GM19043 (cell line): Measurements from ENCODE around the gene LIPN.

Source experiments
- ATAC-seq: cut with Tn5 transposase; IDR thresholded peaks from one replicate; pipeline ENCODE4 v1.9.1; 2021; ENCODE audit warnings: low read depth; ENCODE audit not compliant: unreplicated experiment

Gene LIPN

DNA sequence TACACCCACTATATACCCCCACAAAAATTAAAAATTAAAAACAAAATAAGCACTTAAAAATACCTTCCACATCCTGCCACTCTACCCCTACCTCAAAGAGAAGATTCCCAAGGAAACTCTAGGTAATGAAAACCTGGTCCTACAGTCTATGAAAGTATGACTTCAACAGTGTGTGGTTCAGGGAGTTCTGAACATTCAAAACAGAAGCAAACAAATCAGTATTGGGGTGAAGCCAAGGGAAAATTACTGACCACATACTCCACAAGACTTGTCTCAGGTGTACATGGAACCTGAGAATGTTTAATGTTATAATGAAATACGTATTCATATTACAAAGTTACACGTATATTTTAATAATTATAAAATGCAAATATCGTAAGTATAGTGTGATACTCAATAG is 22.4 kb downstream of the LIPN start:
- no peak for ATAC-seq

DNA sequence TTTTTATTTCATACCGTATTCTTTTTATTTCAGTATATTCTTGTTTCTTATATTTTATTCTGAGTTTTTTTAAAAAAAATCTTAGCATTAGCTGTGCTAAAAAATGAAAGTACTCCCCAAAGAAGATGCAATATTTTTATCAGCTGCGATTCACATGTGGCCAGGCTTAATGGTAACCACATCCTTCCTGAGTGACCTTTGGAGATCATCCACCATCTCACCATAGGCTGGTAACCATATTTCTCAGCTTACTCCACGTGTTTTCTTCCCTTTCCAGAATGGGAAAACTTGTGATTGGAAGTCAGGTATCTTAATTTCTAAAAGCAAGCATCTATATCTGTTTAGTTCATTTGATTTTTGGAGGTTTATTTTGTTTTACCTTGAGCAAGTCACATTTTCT is 23.9 kb downstream of the LIPN start:
- no peak for ATAC-seq

DNA sequence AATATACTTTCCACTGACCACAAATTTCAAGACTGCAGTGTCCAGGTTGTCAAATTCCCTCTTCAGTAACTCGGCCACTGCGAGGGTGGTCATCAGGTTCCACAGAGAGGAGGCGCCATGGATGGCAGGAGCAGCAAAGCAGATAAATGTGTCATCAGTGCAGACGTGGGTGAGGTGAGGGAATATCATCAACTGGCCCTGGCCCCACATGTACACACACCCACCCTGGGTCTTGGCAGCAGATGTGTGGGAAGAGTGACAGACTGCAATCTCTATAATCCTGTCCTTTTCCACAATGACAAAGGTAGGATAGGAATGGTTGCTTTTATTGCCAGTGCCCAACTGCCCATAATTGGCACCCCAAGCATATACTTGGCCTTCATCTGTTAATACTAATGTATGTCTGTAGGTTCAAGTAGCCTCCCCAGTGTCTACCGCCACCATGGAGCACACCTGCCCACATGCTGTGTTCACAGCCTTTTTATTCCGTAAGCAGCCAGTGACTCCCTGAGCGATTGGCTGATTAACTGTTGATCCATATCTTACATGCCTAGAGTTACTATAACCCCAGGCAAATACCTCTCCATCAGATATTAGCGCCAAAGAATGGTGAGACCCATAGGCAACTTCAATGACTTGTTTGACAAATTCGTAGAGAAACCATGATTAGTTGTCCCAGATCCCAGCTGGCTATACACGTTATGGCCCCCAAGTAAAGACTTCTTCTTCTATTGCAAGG is 26.4 kb downstream of the LIPN start:
- no peak for ATAC-seq

- ATAC-seq: no peak
Observed at GRCh38 chr10:88787463-88787862, 27.6 kb downstream of the LIPN start.

GRCh38 chr10:88788924-88789323 is 29.1 kb downstream of the LIPN start:
- no peak for ATAC-seq

- ATAC-seq: no peak
Observed at GRCh38 chr10:88791924-88792323, 32.1 kb downstream of the LIPN start.

- no peak for ATAC-seq
Observed at GRCh38 chr10:88792661-88793060, 32.8 kb downstream of the LIPN start.

DNA sequence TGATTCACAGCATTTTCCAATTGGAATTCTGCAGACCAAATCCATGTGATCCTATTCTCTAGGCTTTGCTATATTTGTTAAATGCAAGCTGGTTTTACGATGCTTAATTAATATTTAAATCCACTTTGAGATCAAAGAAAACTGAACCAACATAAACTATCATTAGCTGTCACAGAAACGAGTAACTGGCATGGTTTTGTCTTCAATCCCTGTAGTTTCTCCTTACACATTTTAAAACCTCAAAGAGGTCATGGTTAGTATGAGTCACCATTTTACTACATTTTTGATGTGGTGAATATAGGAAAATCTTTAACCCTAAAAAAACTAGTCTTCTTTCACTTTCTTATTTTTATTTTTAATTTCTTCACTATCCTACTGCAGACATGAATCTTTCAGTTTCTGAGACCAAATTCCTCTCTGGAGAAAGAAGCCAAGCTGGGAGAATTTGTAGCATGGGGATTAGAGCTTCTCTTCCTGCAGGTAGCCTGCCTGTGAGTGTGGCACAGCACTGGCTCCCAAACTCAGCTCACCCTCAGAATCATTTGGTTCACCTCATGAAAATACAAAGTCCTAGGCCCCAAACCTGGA is 34.0 kb downstream of the LIPN start:
- ATAC-seq: no peak

- ATAC-seq: no peak
Observed at GRCh38 chr10:88794731-88795130, 34.9 kb downstream of the LIPN start.

DNA sequence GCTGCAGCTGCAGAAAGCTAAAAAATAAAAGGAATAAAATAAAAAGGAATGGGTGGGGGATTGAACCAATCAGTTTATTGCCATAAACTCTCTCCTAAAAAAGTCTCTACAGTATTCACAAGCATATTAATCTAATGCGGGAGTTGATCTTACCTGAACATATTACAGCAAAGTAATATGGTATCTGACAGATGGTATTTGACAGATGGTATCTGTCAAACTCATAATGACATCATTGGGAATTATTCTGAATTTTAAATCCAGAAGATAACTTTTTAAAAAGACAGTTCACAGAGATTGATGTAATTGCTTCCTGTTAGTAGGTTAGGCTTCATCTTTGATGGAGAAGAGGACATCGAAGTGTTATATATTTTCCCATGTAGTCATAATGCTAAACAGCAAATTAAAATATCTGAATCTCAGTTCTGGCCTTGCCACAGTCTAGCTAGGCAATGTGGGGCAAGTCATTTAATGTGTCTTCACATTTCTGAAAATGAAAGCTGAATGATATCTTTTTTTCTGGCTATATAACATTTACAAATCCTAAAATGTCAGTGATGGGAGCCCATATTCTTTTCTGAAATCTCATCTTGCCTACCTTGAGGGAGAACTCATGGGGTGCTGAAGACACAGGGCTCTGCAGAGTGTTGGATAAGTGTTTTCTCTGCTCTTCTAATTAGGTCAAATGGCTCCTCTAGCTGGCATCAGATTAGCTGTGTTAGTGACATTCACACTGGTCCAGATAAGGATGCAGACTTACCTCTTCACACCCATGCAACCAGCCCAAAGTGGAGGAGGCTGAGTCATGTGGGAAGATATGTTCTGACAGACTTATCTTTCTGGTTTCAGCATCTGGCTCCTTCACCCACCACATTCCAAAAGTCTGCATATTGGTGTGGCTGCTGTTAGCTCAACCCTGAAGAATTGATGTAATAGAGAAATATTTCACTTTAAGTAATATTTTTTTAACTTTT is 40.6 kb downstream of the LIPN start:
- ATAC-seq: no peak

DNA sequence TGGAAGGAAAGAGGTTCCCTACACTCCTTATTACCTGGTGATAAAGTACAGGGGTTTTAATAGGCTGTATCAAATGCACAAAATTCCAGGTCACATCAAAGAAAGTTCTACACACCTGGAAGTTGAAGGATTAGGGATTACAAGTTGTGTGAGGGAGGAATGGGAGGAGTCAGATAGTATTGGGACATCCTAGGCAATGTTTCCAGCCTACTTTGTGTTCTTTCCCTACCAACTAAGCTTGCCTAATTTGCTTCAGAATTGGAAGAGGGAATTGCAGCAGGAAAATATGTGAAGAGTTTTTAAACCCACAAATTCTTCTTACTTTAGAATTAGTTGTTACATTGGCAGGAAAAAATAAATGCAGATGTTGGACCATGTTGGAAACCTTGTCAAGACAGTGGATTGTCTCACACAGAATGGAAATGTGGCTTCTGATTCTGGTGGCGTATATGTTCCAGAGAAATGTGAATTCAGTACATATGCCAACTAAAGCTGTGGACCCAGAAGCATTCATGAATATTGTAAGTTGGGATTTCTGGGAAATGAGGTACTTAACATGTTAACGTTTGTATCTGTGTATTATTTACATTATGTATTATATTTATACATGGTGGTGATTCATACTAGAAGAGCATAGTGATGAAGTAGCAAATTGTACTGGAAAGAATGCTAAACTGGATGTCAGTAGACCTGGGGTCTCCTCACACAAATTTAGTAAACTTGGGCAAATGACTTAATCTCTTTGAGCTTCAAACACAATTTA is 42.9 kb downstream of the LIPN start, which contains the start of gene LIPM:
Gene LIPM, plus strand, starts transcription at position 208 of the 763 bp plus-strand sequence. Its CDS starts 167 bp downstream, at position 375.
- no peak for ATAC-seq

DNA sequence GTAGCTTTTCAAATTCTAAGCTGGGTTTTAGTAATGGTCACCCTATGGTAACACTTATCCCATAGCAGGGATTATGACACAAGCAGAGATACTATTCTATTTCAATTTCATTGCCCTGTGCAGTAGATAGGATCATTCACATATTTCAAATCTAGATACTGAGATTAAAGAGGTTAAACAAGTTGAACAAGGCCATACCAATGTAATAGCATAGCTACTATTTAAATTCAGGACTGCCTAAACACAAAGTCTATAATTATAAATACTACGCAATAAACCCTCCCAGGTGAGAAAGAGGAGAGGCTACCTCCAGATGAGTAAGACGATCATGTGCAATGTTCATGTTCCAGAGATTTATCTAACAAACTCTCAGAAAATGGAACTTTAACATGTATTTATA is 43.8 kb downstream of the LIPN start:
- no peak for ATAC-seq

DNA sequence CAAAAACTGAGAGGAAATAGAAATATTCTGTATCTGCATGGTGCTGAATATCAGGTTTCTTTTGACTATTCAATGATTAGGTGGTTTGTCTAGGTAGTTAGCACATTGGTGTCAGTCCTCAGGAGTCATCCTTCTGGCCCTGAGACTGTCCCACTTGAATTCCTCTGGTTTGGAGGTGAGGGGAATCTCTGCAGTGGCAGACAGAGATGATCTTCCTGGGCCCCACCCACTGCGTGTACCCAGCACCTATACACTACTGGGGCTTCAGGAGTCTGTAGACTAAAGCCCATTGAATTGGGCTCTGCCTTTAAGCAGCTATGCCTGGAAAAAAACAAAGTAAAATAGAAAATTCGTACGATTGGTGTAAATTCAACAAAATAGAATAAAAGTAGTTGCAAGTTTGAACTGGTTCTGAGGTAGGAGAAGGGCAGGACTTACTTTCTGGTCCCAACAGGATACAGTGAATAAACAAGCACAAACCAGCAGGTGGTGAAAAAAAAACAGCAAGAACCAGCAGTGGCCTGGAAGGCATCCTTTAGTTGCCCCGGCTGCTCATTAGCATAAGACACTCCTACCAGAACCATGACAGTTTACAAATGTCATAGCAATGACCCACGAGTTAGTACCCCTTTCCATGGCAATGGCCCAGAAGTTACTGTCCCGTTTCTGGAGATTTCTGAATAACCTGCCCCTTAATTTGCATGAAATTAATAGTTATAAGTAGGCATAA is 44.4 kb downstream of the LIPN start:
- no peak for ATAC-seq

GRCh38 chr10:88805361-88805760 is 45.5 kb downstream of the LIPN start:
- ATAC-seq: no peak

DNA sequence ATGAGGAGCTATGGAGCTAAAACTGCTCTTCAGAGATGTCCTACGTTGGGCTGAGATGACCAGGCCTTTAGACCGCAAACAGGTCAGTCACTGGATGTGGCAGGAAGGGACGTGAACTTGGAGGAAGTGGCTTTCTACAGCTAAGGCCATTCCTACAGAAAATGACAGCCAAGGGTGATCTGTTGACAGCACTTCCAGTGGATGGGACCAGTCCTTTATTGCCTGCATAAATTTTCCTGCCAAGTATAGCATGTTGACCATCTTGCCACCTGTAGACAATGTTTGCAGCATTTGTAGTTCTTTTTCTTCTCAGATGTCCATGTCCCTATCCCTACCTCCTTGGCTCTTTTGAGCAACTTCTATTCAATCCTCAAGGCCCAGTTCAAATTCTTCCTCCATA is 46.1 kb downstream of the LIPN start:
- no peak for ATAC-seq

DNA sequence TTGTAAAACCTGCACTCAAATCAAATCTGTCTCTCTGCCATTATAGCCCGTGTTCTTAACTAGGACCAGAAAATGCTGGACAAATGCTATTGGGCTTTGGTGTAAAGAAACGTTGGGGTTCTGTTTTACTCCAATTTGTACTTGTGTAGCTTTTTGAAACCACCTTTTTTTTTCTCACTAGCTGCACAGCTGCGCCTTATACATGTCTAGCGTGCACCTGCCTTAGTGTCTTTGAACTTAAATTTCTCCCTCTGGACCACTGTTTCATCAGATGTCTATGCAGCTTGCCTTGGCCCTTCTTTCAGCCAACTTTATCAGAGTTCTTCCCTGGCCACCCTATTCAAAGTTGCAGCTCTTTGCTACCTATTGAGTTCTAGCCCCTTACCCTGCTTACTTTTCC is 49.8 kb downstream of the LIPN start:
- no peak for ATAC-seq

- no peak for ATAC-seq
Observed at GRCh38 chr10:88810196-88810961, 50.6 kb downstream of the LIPN start.

- ATAC-seq: no peak
Observed at GRCh38 chr10:88813200-88813599, 53.4 kb downstream of the LIPN start.

DNA sequence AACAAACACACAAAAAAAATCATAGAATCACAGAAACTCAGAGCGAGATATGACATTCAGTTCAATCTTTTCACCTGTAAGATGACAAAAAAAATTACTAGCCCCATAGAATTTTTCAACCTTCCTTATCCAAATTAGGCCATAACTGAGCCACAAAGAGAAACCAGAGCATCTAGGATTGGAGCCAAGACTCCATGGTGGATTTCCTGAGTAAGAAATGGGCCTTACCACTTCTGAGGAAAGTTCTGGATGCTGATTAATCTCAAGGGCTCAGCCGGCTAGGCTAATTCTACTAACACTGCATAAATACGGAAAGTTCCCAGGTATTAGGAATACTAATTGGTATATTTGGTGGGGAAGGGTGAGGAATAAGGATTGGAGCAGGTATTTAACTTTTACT is 59.5 kb downstream of the LIPN start:
- no peak for ATAC-seq
